Measurements from ENCODE around the gene MFGE8.
"Not testable (repeated sequence)": the region's sequence is repeated elsewhere in the genome, so short reads cannot be mapped to it uniquely, and the experiment has no call there.

MFGE8 gene, protein sequence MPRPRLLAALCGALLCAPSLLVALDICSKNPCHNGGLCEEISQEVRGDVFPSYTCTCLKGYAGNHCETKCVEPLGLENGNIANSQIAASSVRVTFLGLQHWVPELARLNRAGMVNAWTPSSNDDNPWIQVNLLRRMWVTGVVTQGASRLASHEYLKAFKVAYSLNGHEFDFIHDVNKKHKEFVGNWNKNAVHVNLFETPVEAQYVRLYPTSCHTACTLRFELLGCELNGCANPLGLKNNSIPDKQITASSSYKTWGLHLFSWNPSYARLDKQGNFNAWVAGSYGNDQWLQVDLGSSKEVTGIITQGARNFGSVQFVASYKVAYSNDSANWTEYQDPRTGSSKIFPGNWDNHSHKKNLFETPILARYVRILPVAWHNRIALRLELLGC

DNA sequence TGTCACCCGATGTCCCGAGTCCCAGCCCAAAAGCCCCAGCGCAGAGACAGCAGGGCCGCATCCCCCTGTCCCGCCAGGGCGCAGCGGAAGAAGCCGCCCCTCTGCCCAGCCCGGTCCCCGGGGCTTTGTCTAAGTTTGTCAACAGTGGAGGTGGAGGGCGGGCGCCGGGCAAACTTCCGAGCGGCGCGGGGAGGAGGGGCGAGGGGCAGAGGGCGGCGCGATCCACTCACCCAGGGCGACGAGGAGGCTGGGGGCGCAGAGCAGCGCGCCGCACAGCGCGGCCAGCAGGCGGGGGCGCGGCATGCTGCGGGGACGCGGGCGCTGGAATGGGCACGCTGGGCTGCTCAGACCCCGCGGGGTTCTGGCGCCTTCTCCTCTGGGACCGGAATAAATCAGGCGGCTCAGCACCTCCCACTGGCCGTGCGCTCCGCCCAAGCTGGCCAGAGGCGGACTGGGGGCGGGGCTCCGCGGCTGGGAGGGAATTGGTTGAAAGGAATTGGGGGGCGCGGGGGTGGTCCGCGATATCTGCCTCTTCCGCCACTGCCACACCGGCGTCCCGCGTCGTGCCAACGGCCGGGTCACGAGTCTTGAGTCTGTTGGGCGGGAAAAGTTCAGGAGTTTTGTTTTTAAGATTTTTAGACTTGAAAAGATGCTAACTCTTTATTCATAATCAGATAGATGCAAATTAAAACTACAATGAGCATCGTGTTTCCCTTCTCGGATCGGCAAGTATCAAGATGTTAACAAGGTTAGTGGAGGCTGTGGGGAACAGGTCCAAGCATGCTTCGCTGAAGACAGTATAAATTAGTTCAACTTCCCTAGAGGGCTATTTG, at the start of gene MFGE8:
MFGE8 (minus strand) TSS at position 363 of the 833 bp plus-strand sequence; CDS start at position 303, 60 bp downstream.
- DNase-seq (ENCODE audit: low read depth in 2 of 3, low spot score in 1 of 3) = peak in 2 of 3 donors; percentile 20 to 60

DNA sequence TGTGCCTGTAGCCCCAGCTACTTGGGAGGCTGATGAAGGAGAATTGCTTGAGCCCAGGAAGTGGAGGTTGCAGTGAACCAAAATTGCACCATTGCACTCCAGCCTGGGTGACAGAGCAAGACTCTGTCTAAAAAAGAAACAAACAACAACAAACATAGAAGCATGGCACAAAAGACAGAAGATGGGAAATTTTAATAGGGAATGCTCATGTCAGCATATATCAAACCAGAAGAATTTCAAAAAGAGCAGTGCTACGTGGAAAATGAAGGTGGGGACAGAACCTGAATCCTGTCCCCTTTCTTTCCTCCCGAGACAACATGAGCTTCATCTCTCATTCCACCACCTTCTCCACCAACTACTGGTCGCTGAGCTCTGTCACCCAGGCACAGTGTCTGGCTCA, 46.3 kb upstream of the MFGE8 start:
- DNase-seq (ENCODE audit: low read depth in 2 of 3, low spot score in 1 of 3) = no peak

DNA sequence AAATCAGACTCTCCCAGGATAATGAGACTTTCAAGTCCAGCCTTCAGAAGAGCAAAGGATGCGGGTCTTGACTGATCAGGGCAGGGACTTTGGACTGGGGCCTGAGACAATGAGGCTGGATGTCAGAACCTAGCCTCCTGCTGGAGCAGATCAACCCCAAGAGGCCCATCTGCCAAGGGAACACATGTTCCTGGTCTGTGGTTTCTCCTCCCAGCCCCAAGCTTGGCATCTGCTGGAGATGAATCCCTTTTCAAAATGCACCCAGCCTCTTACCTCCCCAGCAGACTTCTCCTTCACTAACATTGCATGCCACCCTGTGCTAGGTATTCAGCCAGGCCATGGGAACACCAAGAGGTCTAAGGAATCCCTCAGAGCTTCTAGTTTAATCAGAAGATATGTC, 43.7 kb upstream of the MFGE8 start:
- DNase-seq (ENCODE audit: low read depth in 2 of 3, low spot score in 1 of 3) = no peak

DNA sequence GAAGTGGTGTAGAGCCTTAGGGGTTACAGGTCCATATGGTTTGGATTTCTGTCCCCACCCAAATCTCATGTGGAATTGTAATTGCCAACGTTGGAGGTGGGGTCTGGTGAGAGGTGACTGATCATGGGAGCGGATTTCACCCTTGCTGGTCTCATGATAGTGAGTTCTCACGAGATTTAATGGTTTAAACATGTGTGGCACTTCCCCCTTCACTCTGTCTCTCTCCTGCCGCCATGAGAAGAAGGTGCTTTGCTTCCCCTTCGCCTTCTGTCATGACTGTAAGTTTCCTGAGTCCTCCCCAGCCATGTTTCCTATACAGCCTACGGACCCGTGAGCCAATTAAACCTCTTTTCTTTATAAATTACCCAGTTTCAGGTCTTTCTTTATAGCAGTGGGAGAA, 43.1 kb upstream of the MFGE8 start:
- no peak for DNase-seq (ENCODE audit: low read depth in 2 of 3, low spot score in 1 of 3)

DNA sequence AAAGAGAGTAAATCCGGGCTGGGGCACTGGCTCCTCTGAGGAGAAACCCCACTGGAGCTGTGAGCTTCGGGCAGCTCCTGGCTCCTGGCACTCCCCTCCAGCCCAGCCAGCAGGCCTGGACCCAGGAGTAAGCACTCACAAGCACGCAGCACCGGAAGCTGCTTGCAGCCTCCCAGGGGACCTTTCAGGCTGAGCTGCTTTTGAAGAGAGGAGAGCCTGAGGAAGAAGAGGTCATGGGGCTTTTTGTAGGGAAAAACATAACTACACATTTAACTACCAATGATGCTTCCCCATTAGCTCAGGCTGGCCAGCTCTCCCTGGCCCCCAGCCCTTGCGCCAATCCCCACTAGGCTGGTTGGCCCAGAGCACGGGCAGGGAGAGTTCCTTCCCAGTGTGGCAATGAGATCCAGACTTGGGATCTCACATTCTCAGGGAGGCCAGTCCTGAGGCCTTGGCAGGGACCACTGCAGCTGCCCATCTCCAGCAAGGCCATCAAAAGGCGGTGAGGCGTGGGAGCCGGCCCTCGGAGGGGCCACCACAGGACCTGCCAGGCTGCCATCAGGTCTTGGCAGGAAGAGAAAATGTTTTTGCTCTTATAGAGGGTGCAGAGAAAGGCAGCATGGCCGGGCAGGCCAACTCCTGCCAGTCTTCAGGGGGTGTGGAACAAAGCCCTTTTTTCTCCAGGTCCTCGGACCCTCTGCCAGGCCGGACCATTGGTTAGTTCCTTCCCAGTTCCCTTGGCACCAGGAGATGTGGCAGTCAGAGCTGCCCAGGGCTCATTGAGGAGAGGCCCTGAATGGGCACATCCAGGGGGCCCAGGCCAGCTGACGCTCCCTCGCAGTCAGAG, 41.5 kb upstream of the MFGE8 start:
- DNase-seq (ENCODE audit: low read depth in 2 of 3, low spot score in 1 of 3) = no peak

DNA sequence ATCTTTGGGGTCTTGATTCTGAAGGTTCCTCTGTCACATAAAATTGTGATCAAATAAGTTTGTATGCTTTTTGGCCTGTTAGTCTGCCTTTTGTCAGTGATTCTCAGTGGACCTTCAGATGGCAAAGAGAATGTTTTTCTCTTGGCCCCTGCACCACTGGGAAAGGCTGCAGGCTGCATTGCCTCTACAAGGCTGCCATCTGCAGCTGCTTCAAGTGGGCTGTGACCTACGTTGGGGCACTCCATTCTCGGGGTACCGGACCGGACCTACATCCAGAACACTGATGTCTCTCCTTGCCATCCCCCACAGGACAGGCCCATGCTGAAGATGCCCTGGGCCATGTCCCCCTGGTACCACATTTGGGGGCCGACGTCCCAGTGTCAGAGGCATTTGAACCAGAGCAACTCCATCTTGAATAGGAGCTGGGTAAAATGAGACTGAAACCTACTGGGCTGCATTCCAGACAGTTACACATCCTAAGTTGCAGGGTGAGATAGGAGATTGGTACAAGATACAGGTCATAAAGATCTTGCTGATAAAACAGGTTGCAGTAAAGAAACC, 37.5 kb upstream of the MFGE8 start:
- DNase-seq (ENCODE audit: low read depth in 2 of 3, low spot score in 1 of 3) = no peak

DNA sequence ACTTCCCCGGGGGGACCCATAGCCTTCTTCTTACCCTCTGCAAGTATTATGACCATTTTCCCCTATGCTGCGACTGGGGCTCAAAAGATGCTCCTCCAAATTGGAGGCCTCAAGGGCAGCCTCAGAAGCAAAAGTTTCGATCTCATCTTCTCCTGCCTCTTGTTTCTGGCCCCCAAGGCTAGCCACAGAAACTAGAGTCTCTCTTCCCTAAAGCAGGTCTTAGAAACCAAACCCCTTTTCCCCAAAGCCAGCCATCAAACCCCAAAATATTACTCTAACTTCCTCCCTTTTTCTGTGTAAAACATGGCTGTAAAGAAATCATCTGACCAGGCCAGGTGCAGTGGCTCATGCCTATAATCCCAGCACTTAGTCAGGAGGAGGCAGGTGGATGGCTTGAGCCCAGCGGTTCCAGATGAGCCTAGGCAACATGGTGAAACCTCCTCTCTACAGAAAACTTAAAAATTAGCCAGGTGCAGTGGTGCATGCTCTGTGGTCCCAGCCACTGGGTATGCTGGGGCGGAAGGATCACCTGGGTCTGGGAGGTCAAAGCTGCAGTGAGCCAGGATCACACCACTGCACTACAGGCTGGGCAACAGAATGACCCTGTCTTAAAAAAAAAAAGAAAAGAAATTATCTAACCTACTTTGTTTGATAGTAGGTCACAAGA, 36.7 kb upstream of the MFGE8 start:
- DNase-seq (ENCODE audit: low read depth in 2 of 3, low spot score in 1 of 3) = no peak

DNA sequence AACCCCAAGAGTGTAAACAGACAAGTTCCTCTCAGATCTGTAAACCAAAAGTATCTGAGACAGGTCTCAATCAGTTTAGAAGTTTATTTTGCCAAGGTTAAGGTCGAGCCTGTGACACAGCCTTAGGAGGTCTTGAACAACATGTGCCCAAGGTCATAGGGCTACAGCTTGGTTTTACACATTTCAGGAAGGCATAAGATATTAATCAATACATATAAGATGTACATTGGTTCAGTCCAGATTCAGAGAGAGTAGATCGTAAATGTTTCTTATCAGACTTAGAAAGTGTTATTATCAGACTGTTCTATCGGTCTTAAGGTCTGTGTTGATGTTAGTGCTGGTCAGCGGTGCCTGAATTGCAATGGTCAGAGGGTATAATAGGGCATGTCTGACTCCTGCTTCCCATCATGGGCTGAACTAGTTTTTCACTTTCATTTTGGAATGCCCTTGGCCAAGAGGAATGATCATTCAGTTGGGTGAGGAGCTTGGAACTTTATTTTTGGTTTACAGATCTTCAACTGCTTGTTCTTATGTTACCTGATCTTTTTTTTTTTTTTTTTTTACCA, 27.0 kb upstream of the MFGE8 start:
- no peak for DNase-seq (ENCODE audit: low read depth in 2 of 3, low spot score in 1 of 3)

DNA sequence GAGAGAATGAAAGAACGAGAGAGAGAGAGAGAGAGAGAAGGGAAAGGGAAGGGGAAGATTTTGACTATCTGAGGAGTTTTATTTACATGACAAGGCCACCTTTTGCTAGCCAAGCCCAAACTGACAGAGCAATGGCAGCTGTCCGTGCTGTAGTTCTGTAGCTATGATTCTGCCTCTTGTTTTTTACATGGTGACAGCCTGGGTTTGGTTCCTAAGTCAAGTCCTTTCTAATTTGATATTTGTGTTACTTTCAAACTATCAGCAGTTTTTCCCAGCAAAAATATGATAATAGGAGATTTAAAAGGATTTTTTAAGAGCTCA, 26.3 kb upstream of the MFGE8 start:
- no peak for DNase-seq (ENCODE audit: low read depth in 2 of 3, low spot score in 1 of 3)

DNA sequence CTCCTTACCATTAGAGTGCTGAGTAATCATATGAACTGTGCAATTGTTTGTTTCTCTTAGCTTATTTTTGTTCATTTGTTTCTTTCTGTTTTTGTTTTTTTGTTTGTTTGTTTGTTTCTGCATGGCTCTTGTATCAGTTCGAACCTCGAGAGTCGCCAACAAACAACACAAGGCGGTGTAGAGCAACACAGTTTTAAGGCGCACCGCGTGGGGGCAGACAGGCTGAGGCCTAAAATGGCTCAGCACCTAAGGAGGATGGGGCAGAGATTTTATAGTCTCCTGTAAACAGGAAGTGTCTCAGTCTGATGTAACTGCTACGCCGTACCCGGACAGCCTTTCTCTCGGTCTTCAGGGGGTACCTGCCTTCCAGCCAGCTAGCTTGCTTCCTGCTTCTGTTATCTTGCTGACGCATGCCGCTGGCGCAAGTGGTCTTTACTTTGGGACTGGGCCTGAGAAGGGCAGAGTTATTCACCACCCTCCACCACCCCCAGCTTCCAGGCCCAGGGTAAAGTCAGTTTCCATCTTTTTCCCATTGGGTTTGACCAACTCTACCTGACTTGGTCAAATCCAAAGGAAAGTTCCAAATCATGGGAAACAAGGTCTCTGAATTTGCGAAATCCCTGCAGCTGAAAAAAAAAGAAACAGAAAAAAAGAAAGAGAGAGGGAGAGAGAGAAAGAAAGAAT, 25.8 kb upstream of the MFGE8 start:
- no peak for DNase-seq (ENCODE audit: low read depth in 2 of 3, low spot score in 1 of 3)

DNA sequence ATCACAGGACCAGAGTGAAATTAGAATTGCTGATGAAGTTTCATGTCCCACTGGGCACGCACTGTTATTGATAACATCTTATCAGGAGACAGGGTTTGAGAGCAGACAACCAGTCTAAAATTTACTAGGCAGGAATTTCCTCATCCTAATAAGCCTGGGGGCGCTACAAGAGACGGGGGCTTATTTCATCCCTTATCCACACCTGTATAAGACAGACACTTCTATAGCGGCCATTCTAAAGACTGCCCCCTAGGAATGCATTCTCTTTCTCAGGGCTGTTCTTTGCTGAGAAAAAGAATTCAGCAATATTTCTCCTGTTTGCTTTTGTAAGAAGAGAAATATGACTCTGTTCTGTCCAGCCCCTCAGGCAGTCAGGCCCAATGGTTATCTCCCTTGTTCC, 21.3 kb upstream of the MFGE8 start:
- not testable (repeated sequence) for DNase-seq (ENCODE audit: low read depth in 2 of 3, low spot score in 1 of 3)

DNA sequence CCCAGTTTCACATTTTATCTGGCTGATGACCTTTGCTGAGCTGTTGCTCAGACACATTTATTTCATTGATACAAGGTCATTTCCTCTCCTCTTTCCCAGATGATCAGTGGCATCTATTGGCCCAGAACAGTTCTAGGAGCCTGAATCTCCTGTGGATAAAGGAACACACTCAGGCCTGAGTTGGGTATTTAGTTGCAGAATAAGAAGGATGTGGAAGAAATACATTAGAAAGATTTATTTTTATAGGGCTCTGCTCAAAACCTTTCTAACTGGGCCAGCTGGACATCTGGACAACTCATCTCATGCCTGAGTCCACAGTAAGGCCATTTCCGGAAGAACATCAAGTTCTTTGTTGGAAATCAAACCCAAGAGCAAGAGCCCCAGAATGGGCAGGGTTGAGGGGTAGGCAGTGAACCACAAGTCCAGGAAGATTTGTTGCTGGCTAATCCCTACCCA, 19.7 kb upstream of the MFGE8 start:
- DNase-seq (ENCODE audit: low read depth in 2 of 3, low spot score in 1 of 3) = no peak

DNA sequence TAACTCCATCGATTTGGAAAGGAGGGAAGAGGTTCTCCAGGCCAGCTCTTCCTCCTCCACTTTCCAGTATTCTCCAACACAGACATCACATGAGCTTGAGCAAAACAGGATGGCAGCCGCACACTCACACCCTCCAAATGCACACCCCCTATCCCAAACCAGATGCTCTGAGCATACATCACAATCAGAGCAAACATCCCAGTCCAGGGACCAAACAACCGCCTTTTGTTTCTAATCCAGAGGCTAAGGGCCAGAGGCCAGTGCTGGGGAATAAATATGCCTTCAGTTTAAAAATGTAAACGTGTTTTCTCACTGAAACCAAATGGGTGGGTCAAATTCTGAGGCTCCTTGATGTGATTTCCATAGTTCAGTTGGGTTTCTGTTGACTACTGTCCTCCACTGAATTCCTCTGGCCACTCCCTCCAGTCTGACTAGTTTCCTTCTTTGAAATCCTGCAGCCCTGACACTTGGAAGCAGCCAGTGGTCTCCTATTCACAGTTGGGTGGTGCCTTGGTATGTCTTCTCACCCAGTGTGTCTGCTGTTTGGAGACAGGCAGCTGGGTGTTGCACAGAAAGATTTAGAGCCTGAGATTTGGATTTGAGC, 19.2 kb upstream of the MFGE8 start:
- no peak for DNase-seq (ENCODE audit: low read depth in 2 of 3, low spot score in 1 of 3)

DNA sequence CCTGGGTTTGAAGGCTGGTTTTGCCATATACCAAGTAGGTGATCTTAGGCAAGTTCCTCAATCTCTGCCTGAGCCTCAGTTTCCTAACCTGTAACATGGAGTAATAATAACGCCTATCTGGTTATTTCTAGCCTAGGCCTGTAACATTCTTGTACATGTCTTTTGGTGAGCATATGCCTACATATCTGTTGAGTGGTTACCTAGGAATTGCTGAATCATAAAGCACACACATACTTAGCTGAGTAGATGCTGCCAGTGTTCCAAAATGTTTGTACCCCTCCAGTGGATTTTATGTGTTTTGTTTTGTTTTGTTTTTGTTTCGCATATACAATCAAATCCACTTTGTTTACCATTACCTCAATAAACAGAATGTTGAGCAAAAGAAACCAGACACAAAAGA, 17.4 kb upstream of the MFGE8 start:
- DNase-seq (ENCODE audit: low read depth in 2 of 3, low spot score in 1 of 3) = no peak

DNA sequence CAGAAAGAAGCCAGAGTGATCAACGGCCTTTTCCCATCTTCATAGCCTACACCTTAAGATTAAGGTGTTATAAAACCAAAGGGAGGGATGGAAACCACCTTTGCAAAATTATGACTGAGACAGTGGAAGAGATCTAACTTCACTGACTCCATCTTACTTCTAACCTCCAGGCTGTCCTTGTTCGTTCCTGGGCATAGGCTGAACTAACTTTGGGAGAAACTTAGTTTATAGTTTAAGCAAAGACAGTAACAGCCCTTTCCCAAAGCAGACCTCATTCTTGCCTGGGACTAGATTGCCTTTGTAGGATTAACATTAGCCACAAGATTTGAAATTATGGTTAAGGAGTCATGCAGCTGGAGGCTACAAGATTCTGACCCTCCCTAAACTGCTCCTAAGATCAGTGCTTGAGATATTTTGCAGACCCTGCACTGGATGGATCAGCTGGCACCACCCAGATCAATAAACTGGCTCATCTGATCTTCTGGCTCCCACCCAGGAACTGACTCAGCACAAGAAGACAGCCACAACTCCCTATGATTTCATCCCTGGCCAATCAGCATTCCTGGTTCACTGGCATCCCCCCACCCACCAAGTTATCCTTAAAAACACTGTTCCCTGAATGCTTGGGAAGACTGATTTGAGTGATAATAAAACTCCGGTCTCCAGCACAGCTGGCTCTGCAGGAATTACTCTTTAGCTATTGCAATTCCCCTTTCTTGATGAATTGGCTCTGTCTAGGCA, 16.3 kb upstream of the MFGE8 start:
- DNase-seq (ENCODE audit: low read depth in 2 of 3, low spot score in 1 of 3) = not testable (repeated sequence)

DNA sequence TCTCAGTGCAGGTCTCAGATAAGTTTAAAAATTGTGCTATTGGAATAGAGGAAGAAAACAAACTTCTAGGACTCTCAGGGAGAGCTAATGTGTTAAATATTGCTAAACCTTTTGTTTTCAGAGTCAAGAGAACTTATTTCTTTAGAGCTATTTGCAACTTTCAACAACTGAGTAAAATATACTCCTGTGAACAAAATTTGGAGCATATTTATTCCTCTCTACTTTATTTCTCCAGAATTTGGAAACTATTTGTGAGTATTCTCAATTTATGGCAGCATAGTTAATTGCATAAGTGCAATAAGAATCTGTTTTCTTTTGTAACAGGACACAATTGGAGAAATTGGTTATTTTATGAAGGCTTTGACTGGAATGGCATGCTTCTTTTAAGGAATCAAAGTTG, 15.0 kb upstream of the MFGE8 start:
- DNase-seq (ENCODE audit: low read depth in 2 of 3, low spot score in 1 of 3) = not testable (repeated sequence)

DNA sequence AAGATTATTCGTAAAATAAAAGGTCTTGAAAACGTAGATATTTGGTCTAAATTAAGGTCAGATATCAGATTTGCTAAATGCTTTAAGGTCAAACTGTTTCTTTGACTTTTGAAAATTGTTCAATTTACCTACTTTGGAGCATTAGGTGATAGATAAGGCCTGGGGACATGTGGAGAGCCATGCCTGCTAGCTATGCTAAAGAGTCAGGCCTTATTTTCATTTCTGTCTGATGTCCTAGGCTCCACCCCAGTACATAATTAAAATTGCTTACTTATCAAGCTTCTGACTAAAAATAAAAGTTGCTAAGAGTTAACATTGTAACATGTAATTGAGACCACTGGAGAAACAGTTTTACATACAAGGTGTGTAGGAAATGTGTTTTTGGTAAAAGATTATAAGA, 12.5 kb upstream of the MFGE8 start:
- DNase-seq (ENCODE audit: low read depth in 2 of 3, low spot score in 1 of 3) = not testable (repeated sequence)

DNA sequence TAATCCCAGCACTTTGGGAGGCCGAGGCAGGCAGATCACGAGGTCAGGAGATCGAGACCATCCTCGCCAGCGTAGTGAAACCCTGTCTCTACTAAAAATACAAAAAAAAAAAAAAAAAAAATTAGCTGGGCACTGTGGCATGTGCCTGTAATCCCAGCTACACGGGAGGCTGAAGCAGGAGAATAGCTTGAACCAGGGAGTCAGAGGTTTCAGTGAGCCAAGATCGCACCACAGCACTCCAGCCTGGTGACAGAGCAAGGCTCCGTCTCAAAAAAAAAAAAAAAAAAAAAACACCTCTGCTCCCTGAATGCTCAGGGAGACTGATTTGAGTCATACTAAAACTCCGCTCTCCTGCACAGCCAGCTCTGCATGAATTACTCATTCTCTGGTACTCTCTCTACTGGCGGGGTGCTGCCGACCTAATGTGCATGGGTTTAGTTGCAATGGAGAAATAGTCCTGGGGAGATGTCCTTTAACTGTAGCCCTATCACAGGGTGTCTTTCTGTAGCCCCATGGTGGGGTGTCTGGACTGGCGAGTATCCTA, 7.8 kb upstream of the MFGE8 start:
- DNase-seq (ENCODE audit: low read depth in 2 of 3, low spot score in 1 of 3) = peak in 2 of 3 donors; percentile 28 to 30

Measured in stimulated activated CD4-positive, alpha-beta T cell treated with anti-CD3 and anti-CD28 coated beads, Interleukin-12 subunit alpha, Interleukin-12 subunit beta, amount 100 ng/mL, for 48 hours (primary cell).